Smooth muscle cell (in vitro differentiated cells): ENCODE results near the gene RABL2B. TPM values are rescaled to one million over a fixed set of nuclear protein-coding genes. Genes with fewer than 3 reads are reported as not detected.

ENCODE experiments used
- DNase-seq: peaks from one replicate; lab custom pipeline; 2025; ENCODE audit not compliant: unreplicated experiment; lab: John Stamatoyannopoulos, UW
- H2AFZ ChIP-seq: fragments of 200-600 bp; sonication (generic); 2 replicates; pipeline ENCODE4 v1.6.0; 2016; ENCODE audit warnings: antibody characterized with exemption, low read depth, mild to moderate bottlenecking
- H3F3A ChIP-seq: fragments of 200-600 bp; sonication (generic); 2 replicates; pipeline ENCODE4 v1.6.0; 2017; ENCODE audit warnings: antibody characterized with exemption, low read depth
- H3K27ac ChIP-seq: fragments of 200-600 bp; sonication (generic); 2 replicates; pipeline ENCODE4 v1.5.1; 2016; ENCODE audit warnings: low read depth, mild to moderate bottlenecking
- H3K27me3 ChIP-seq: fragments of 200-600 bp; sonication (generic); 2 replicates; pipeline ENCODE4 v1.6.1; 2016; ENCODE audit warnings: low read depth, mild to moderate bottlenecking
- H3K36me3 ChIP-seq: fragments of 200-600 bp; sonication (generic); 2 replicates; pipeline ENCODE4 v1.5.1; 2016; ENCODE audit warnings: low read depth
- H3K4me1 ChIP-seq: fragments of 200-600 bp; sonication (generic); 2 replicates; pipeline ENCODE4 v1.5.1; 2016; ENCODE audit warnings: low read depth
- H3K4me2 ChIP-seq: fragments of 200-600 bp; sonication (generic); 2 replicates; pipeline ENCODE4 v1.6.0; 2016; ENCODE audit warnings: mild to moderate bottlenecking
- H3K4me3 ChIP-seq: fragments of 200-600 bp; sonication (generic); 2 replicates; pipeline ENCODE4 v1.5.1; 2016; ENCODE audit warnings: mild to moderate bottlenecking
- H3K79me2 ChIP-seq: fragments of 200-600 bp; sonication (generic); 2 replicates; pipeline ENCODE4 v1.6.0; 2016; ENCODE audit warnings: low read depth, mild to moderate bottlenecking
- H3K9ac ChIP-seq: fragments of 200-600 bp; sonication (generic); 2 replicates; pipeline ENCODE4 v1.6.0; 2016; ENCODE audit warnings: low read depth
- H3K9me3 ChIP-seq: fragments of 200-600 bp; sonication (generic); replicated peaks from 2 replicates; pipeline ENCODE4 v1.5.1; 2016; ENCODE audit warnings: low read depth
- H4K20me1 ChIP-seq: fragments of 200-600 bp; sonication (generic); 2 replicates; pipeline ENCODE4 v1.6.0; 2016; ENCODE audit warnings: low read depth
- CTCF ChIP-seq: fragments of 200-600 bp; sonication (generic); IDR thresholded peaks from 2 replicates; pipeline ENCODE4 v1.5.1; 2017; ENCODE audit warnings: borderline replicate concordance, mild to moderate bottlenecking, antibody characterized with exemption; ENCODE audit not compliant: insufficient read depth, poor library complexity, severe bottlenecking
- WGBS: methylation state at CpG from one replicate; pipeline ENCODE4 v1.1.7; 2016; ENCODE audit warnings: low lambda C conversion rate; 5-methylcytosine and 5-hydroxymethylcytosine counted together
- polyA plus RNA-seq: library from polyadenylated mRNA; unstranded; fragments of >200 nt; fragmentation: Nextera tagmentation; extraction: Ambion mirVana; gene quantifications from 2 replicates; pipeline ENCODE4 v1.2.1, GENCODE V29; 2016
- total RNA-seq: library from RNA; depleted of rRNA; stranded (reverse); fragments of >200 nt; gene quantifications from 2 replicates; pipeline ENCODE4 v1.2.3, GENCODE V29; 2014

The RABL2B gene
- total and polyA plus RNA-seq, 2 experiments from 2014 or later, result 12.5 to 17.4 TPM

GRCh38 chr22:50735739-50736030 lies 47.8 kb downstream of the RABL2B start:
- Histone ChIP-seq H2AFZ (no peak overlapping the region), H3K27ac (no peak overlapping the region)
- 94% methylated on average over 6 of the region's 6 CpGs for WGBS

GRCh38 chr22:50734986-50735738 lies 48.3 kb downstream of the RABL2B start:
- H3K4me1 ChIP-seq, result no peaks in the 10 kb centered on the region
- H3K4me2 ChIP-seq, result no peak overlapping the region
- no peaks in the 10 kb centered on the region for H4K20me1 ChIP-seq
- no peak for DNase-seq
- no peaks in the 10 kb centered on the region for H3F3A ChIP-seq
- no peaks in the 10 kb centered on the region for H3K79me2 ChIP-seq
- 84% methylated on average over 12 of the region's 13 CpGs for WGBS
- no peak overlapping the region for H3K9ac ChIP-seq
- H3K27me3 ChIP-seq, result peaks cover 55% of the 10 kb centered on the region
- H3K27ac ChIP-seq, result no peak overlapping the region
- H3K4me3 ChIP-seq, result no peak overlapping the region
- TF ChIP-seq CTCF, result no peak
- H2AFZ ChIP-seq, result no peak overlapping the region
- H3K36me3 ChIP-seq, result no peaks in the 10 kb centered on the region
- no peaks in the 10 kb centered on the region for H3K9me3 ChIP-seq

More at GRCh38 chr22:50735739-50736030, 47.8 kb downstream of the RABL2B start:
- no peak for TF ChIP-seq CTCF
- Histone ChIP-seq H3K4me1 (no peaks in the 10 kb centered on the region), H3K4me2 (no peak overlapping the region), H3K36me3 (no peaks in the 10 kb centered on the region), H3K9me3 (no peaks in the 10 kb centered on the region), H3K27me3 (peaks cover 50% of the 10 kb centered on the region), H3K9ac (no peak overlapping the region), H3K4me3 (no peak overlapping the region), H4K20me1 (no peaks in the 10 kb centered on the region), H3F3A (no peaks in the 10 kb centered on the region), H3K79me2 (no peaks in the 10 kb centered on the region)
- no peak for DNase-seq

- WGBS, result 88% methylated on average over 10 of the region's 10 CpGs
- H2AFZ ChIP-seq, result no peak overlapping the region
- peaks cover 57% of the 10 kb centered on the region for H3K27me3 ChIP-seq
- no peak overlapping the region for H3K4me2 ChIP-seq
- no peaks in the 10 kb centered on the region for H3F3A ChIP-seq
- no peak overlapping the region for H3K4me3 ChIP-seq
- H4K20me1 ChIP-seq, result no peaks in the 10 kb centered on the region
- H3K79me2 ChIP-seq, result no peaks in the 10 kb centered on the region
- no peaks in the 10 kb centered on the region for H3K4me1 ChIP-seq
- no peak for TF ChIP-seq CTCF
- no peak overlapping the region for H3K9ac ChIP-seq
- DNase-seq, result no peak
- no peaks in the 10 kb centered on the region for H3K36me3 ChIP-seq
- no peak overlapping the region for H3K27ac ChIP-seq
- no peaks in the 10 kb centered on the region for H3K9me3 ChIP-seq
Observed at GRCh38 chr22:50734343-50734771, 49.1 kb downstream of the RABL2B start.
